ENCODE measurements around the gene TMEM38A. TPM values are rescaled to one million over a fixed set of nuclear protein-coding genes. Genes with fewer than 3 reads are reported as not detected.

TMEM38A gene
- total RNA-seq, 1 experiment from 2014 or later = 20.1 TPM

DNA sequence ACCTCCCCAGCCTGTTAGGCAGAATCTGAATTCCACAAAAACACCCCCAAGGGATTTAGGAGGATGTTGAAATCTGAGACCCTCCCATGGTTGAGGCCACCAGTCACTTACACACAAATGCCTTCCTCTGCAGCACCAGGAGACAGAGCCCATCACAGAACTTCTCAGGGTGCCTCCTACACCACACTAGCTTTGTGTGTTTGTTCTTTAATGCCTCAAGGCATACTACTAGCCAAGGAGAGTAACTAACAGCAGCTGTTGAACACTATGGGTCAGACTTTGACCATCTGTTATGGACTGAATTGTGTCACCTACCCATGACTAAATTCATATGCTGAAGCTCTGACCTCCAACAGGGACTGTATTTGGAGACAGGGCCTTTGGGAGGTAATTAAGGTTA lies 23.4 kb upstream of the TMEM38A start:
- no peaks in the 10 kb centered on the region for H3K4me1 Mint-ChIP-seq (ENCODE audit: low read depth, unreplicated experiment)
- H3K27me3 Mint-ChIP-seq (ENCODE audit: unreplicated experiment) = no peaks in the 10 kb centered on the region
- H3K4me3 Mint-ChIP-seq (ENCODE audit: low read depth, unreplicated experiment) = no peak overlapping the region
- intact Hi-C loops (cut with micrococcal nuclease; ENCODE audit: unreplicated experiment) = no loop called here
- BruUV-seq (replicated peaks) = no TSS peak
- no peaks in the 10 kb centered on the region for H3K9me3 Mint-ChIP-seq (ENCODE audit: low read depth, unreplicated experiment)
- TF ChIP-seq CTCF (IDR thresholded peaks at IDR 0.05; ENCODE audit: unreplicated experiment) = no peak
- peaks cover 12% of the 10 kb centered on the region for H3K36me3 Mint-ChIP-seq (ENCODE audit: insufficient read depth, unreplicated experiment)
- H3K27ac Mint-ChIP-seq (ENCODE audit: unreplicated experiment) = no peak overlapping the region
- CTCF ChIA-PET = no interaction called here
- DNase-seq = no peak

DNA sequence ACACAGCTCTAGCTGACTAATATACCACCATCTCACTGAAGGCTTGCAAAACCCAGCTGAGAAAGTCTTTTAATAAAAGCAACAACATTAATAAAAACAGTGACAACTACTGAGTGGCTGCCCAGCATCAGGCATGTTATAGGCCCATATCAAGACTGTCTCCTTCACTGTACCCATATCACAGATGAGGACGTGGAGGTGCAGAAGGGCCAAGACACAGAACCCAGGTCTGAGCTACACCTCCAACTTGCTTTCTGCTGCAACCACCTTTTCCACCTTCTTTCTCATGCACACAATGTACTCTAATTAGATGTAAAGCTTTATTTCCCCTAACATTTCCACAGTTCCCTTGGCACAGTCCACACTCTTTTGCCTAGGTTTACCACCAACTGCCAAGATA lies 22.3 kb upstream of the TMEM38A start:
- Mint-ChIP-seq H3K4me3 (ENCODE audit: low read depth, unreplicated experiment) (no peak overlapping the region), H3K4me1 (ENCODE audit: low read depth, unreplicated experiment) (no peaks in the 10 kb centered on the region), H3K27me3 (ENCODE audit: unreplicated experiment) (no peaks in the 10 kb centered on the region), H3K27ac (ENCODE audit: unreplicated experiment) (no peak overlapping the region), H3K36me3 (ENCODE audit: insufficient read depth, unreplicated experiment) (peaks cover 16% of the 10 kb centered on the region), H3K9me3 (ENCODE audit: low read depth, unreplicated experiment) (no peaks in the 10 kb centered on the region)
- no TSS peak for BruUV-seq (replicated peaks)
- DNase-seq = no peak
- no peak for TF ChIP-seq CTCF (IDR thresholded peaks at IDR 0.05; ENCODE audit: unreplicated experiment)
- intact Hi-C loops (cut with micrococcal nuclease; ENCODE audit: unreplicated experiment) = no loop called here
- CTCF ChIA-PET = no interaction called here

DNA sequence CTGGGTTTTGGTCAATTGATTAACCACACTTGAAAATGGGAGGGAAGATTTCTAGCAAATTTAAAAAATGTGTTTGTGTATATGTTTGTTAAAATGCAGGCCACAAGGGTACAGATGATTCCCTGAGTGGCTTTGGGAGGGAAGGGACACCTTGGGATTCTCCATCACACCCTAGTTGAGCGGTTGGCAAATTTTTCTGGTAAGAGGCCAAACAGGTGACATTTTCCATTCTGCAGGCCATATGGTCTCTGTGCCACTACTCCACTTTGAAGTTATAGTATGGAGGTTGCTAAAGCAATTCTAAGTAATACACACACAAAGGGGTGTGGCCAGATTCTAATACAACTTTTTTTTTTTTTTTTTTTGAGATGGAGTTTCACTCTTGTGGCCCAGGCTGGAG lies 20.0 kb upstream of the TMEM38A start:
- Mint-ChIP-seq H3K27ac (ENCODE audit: unreplicated experiment) (no peak overlapping the region), H3K4me3 (ENCODE audit: low read depth, unreplicated experiment) (no peak overlapping the region), H3K4me1 (ENCODE audit: low read depth, unreplicated experiment) (no peaks in the 10 kb centered on the region), H3K36me3 (ENCODE audit: insufficient read depth, unreplicated experiment) (peaks cover 23% of the 10 kb centered on the region), H3K27me3 (ENCODE audit: unreplicated experiment) (no peaks in the 10 kb centered on the region), H3K9me3 (ENCODE audit: low read depth, unreplicated experiment) (no peaks in the 10 kb centered on the region)
- TF ChIP-seq CTCF (IDR thresholded peaks at IDR 0.05; ENCODE audit: unreplicated experiment) = no peak
- no peak for DNase-seq
- BruUV-seq (replicated peaks) = no TSS peak
- intact Hi-C loops (cut with micrococcal nuclease; ENCODE audit: unreplicated experiment) = no loop called here
- CTCF ChIA-PET = no interaction called here

DNA sequence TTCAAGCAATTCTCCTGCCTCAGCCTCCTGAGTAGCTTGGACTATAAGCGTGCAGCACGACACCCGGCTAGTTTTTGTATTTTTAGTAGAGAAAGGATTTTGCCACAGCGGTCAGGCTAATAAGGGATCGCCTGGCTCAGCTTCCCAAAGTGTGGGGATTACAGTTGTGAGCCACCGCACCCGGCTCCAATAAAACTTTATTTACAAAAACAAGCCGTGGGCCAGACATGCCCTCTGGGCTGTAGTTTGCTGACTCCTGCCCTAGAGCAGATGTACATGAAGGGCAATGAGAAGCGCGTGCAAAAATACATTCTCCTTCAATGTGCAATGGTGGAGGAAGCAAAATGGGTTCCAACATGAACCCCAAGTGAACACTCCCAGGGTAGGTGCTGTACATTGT lies 19.2 kb upstream of the TMEM38A start:
- no peaks in the 10 kb centered on the region for H3K4me1 Mint-ChIP-seq (ENCODE audit: low read depth, unreplicated experiment)
- H3K4me3 Mint-ChIP-seq (ENCODE audit: low read depth, unreplicated experiment) = no peak overlapping the region
- no peaks in the 10 kb centered on the region for H3K9me3 Mint-ChIP-seq (ENCODE audit: low read depth, unreplicated experiment)
- no peak overlapping the region for H3K27ac Mint-ChIP-seq (ENCODE audit: unreplicated experiment)
- intact Hi-C loops (cut with micrococcal nuclease; ENCODE audit: unreplicated experiment) = no loop called here
- DNase-seq = no peak
- no TSS peak for BruUV-seq (replicated peaks)
- no peaks in the 10 kb centered on the region for H3K27me3 Mint-ChIP-seq (ENCODE audit: unreplicated experiment)
- H3K36me3 Mint-ChIP-seq (ENCODE audit: insufficient read depth, unreplicated experiment) = peaks cover 23% of the 10 kb centered on the region
- TF ChIP-seq CTCF (IDR thresholded peaks at IDR 0.05; ENCODE audit: unreplicated experiment) = no peak
- CTCF ChIA-PET = no interaction called here
